ENCODE results near the gene CDH3.

GRCh38 chr16:68746951-68747350, 101.8 kb downstream of the CDH3 start:
- TF ChIP-seq RAD21 (IDR thresholded peaks at IDR 0.05; ENCODE audit: low read depth): no peak
- TF ChIP-seq EP300 (IDR thresholded peaks at IDR 0.05; ENCODE audit: borderline replicate concordance): no peak
- no peak for TF ChIP-seq EGR1 (IDR thresholded peaks at IDR 0.05)
- no peak for TF ChIP-seq MAX (IDR thresholded peaks at IDR 0.05)
- no peak for TF ChIP-seq CREB1 (IDR thresholded peaks at IDR 0.05; ENCODE audit: low read depth)
- no peak for TF ChIP-seq TAF1 (IDR thresholded peaks at IDR 0.05; ENCODE audit: low read depth)
- no peak for TF ChIP-seq CEBPB (IDR thresholded peaks at IDR 0.05)
- TF ChIP-seq TEAD4 (IDR thresholded peaks at IDR 0.05): peak; percentile 7; the same call in 1 of the 2 replicates
- TF ChIP-seq YY1 (IDR thresholded peaks at IDR 0.05; ENCODE audit: low read depth): no peak
- TF ChIP-seq FOXM1 (IDR thresholded peaks at IDR 0.05; ENCODE audit: borderline replicate concordance, low read depth): no peak
- no peak for TF ChIP-seq TCF12 (IDR thresholded peaks at IDR 0.05; ENCODE audit: low read depth)
- TF ChIP-seq REST (IDR thresholded peaks at IDR 0.05; ENCODE audit: low read depth): no peak
- no peak for TF ChIP-seq USF1 (IDR thresholded peaks at IDR 0.05)
- no peak for TF ChIP-seq NFIC (IDR thresholded peaks at IDR 0.05)

All from Ishikawa (cell line).